ENCODE data around the gene NKRF. TPM values are rescaled to one million over a fixed set of nuclear protein-coding genes. Genes with fewer than 3 reads are reported as not detected.

The NKRF gene
- total and polyA plus RNA-seq, 9 of the 15 experiments (the other 6 are each of a cell fraction or from before 2014, with no cell fraction given), result 8.9 to 31.9 (median 19.0) TPM

DNA sequence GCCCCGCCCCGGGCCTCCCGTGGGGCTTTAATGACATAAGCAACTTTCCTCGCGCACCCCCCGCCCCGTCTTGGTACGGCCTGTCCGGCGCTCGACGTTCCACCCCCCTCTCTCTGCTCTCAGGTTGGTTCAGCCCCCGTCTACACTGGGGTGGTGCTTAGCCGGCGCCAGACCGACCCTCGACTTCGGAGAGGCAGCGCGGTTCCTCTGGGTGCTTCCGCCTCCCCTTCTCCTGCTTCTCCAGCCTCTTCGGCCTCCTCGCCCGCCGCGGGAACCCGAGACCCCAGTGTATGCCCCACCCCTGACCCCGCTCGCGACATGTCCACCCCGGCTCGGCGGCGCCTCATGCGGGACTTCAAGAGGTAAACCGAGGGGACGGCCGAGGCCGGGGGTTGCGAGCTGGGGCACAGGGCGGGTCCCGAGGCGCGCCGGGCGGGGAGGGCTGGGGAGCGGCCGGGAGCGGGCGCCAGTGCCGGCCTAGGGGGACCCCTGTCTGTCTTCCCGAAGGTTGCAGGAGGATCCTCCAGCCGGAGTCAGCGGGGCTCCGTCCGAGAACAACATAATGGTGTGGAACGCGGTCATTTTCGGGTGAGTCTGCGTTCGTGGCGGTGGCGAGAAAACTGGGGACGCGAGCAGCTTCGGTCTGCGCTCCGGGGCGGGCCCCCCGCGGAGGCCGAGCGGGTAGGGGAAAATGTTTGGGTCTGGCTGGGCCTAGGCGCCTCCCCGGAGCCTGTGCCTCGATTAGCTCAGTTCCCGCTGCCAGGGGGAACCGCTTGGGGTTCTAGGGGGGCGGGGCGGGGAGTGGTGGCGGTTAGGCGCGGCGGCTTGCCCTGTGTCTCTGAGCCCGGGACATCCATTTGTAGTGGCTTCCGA, 31.6 kb downstream of the NKRF start, which contains the start of gene UBE2A (continued):
- TF ChIP-seq MAZ (CRISPR knock-in tag; conservative IDR thresholded peaks at IDR 0.05 in 1 of 2, IDR thresholded peaks at IDR 0.05 in 1 of 2), result peak; percentile 62 to 81; a peak in 3 of 4 replicates
- TF ChIP-seq, protein P1, sequence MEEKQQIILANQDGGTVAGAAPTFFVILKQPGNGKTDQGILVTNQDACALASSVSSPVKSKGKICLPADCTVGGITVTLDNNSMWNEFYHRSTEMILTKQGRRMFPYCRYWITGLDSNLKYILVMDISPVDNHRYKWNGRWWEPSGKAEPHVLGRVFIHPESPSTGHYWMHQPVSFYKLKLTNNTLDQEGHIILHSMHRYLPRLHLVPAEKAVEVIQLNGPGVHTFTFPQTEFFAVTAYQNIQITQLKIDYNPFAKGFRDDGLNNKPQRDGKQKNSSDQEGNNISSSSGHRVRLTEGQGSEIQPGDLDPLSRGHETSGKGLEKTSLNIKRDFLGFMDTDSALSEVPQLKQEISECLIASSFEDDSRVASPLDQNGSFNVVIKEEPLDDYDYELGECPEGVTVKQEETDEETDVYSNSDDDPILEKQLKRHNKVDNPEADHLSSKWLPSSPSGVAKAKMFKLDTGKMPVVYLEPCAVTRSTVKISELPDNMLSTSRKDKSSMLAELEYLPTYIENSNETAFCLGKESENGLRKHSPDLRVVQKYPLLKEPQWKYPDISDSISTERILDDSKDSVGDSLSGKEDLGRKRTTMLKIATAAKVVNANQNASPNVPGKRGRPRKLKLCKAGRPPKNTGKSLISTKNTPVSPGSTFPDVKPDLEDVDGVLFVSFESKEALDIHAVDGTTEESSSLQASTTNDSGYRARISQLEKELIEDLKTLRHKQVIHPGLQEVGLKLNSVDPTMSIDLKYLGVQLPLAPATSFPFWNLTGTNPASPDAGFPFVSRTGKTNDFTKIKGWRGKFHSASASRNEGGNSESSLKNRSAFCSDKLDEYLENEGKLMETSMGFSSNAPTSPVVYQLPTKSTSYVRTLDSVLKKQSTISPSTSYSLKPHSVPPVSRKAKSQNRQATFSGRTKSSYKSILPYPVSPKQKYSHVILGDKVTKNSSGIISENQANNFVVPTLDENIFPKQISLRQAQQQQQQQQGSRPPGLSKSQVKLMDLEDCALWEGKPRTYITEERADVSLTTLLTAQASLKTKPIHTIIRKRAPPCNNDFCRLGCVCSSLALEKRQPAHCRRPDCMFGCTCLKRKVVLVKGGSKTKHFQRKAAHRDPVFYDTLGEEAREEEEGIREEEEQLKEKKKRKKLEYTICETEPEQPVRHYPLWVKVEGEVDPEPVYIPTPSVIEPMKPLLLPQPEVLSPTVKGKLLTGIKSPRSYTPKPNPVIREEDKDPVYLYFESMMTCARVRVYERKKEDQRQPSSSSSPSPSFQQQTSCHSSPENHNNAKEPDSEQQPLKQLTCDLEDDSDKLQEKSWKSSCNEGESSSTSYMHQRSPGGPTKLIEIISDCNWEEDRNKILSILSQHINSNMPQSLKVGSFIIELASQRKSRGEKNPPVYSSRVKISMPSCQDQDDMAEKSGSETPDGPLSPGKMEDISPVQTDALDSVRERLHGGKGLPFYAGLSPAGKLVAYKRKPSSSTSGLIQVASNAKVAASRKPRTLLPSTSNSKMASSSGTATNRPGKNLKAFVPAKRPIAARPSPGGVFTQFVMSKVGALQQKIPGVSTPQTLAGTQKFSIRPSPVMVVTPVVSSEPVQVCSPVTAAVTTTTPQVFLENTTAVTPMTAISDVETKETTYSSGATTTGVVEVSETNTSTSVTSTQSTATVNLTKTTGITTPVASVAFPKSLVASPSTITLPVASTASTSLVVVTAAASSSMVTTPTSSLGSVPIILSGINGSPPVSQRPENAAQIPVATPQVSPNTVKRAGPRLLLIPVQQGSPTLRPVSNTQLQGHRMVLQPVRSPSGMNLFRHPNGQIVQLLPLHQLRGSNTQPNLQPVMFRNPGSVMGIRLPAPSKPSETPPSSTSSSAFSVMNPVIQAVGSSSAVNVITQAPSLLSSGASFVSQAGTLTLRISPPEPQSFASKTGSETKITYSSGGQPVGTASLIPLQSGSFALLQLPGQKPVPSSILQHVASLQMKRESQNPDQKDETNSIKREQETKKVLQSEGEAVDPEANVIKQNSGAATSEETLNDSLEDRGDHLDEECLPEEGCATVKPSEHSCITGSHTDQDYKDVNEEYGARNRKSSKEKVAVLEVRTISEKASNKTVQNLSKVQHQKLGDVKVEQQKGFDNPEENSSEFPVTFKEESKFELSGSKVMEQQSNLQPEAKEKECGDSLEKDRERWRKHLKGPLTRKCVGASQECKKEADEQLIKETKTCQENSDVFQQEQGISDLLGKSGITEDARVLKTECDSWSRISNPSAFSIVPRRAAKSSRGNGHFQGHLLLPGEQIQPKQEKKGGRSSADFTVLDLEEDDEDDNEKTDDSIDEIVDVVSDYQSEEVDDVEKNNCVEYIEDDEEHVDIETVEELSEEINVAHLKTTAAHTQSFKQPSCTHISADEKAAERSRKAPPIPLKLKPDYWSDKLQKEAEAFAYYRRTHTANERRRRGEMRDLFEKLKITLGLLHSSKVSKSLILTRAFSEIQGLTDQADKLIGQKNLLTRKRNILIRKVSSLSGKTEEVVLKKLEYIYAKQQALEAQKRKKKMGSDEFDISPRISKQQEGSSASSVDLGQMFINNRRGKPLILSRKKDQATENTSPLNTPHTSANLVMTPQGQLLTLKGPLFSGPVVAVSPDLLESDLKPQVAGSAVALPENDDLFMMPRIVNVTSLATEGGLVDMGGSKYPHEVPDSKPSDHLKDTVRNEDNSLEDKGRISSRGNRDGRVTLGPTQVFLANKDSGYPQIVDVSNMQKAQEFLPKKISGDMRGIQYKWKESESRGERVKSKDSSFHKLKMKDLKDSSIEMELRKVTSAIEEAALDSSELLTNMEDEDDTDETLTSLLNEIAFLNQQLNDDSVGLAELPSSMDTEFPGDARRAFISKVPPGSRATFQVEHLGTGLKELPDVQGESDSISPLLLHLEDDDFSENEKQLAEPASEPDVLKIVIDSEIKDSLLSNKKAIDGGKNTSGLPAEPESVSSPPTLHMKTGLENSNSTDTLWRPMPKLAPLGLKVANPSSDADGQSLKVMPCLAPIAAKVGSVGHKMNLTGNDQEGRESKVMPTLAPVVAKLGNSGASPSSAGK (IDR thresholded peaks at IDR 0.05), result 0 out of 2 replicates have a peak, but pooled peaks have one; percentile 22
- TF ChIP-seq ZNF695 (CRISPR knock-in tag; IDR thresholded peaks at IDR 0.05), result no peak
- TF ChIP-seq TGIF2 (CRISPR knock-in tag; IDR thresholded peaks at IDR 0.05), result no peak
- TF ChIP-seq, protein P2, sequence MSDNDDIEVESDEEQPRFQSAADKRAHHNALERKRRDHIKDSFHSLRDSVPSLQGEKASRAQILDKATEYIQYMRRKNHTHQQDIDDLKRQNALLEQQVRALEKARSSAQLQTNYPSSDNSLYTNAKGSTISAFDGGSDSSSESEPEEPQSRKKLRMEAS (CRISPR knock-in tag; IDR thresholded peaks at IDR 0.05), result peak; percentile 63
- TF ChIP-seq, protein P3, sequence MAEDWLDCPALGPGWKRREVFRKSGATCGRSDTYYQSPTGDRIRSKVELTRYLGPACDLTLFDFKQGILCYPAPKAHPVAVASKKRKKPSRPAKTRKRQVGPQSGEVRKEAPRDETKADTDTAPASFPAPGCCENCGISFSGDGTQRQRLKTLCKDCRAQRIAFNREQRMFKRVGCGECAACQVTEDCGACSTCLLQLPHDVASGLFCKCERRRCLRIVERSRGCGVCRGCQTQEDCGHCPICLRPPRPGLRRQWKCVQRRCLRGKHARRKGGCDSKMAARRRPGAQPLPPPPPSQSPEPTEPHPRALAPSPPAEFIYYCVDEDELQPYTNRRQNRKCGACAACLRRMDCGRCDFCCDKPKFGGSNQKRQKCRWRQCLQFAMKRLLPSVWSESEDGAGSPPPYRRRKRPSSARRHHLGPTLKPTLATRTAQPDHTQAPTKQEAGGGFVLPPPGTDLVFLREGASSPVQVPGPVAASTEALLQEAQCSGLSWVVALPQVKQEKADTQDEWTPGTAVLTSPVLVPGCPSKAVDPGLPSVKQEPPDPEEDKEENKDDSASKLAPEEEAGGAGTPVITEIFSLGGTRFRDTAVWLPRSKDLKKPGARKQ (CRISPR knock-in tag; IDR thresholded peaks at IDR 0.05), result no peak
- TF ChIP-seq, protein P4, sequence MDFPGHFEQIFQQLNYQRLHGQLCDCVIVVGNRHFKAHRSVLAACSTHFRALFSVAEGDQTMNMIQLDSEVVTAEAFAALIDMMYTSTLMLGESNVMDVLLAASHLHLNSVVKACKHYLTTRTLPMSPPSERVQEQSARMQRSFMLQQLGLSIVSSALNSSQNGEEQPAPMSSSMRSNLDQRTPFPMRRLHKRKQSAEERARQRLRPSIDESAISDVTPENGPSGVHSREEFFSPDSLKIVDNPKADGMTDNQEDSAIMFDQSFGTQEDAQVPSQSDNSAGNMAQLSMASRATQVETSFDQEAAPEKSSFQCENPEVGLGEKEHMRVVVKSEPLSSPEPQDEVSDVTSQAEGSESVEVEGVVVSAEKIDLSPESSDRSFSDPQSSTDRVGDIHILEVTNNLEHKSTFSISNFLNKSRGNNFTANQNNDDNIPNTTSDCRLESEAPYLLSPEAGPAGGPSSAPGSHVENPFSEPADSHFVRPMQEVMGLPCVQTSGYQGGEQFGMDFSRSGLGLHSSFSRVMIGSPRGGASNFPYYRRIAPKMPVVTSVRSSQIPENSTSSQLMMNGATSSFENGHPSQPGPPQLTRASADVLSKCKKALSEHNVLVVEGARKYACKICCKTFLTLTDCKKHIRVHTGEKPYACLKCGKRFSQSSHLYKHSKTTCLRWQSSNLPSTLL (IDR thresholded peaks at IDR 0.05), result no peak
- TF ChIP-seq, protein P5, sequence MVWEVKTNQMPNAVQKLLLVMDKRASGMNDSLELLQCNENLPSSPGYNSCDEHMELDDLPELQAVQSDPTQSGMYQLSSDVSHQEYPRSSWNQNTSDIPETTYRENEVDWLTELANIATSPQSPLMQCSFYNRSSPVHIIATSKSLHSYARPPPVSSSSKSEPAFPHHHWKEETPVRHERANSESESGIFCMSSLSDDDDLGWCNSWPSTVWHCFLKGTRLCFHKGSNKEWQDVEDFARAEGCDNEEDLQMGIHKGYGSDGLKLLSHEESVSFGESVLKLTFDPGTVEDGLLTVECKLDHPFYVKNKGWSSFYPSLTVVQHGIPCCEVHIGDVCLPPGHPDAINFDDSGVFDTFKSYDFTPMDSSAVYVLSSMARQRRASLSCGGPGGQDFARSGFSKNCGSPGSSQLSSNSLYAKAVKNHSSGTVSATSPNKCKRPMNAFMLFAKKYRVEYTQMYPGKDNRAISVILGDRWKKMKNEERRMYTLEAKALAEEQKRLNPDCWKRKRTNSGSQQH (CRISPR knock-in tag; IDR thresholded peaks at IDR 0.05), result 0 out of 2 replicates have a peak, but pooled peaks have one; percentile 19
